ENCODE results near the gene UNCX. TPM values are rescaled to one million over a fixed set of nuclear protein-coding genes. Genes with fewer than 3 reads are reported as not detected.
"Not testable (repeated sequence)": the region's sequence is repeated elsewhere in the genome, so short reads cannot be mapped to it uniquely, and the experiment has no call there.

UNCX gene
- total RNA-seq, 2 experiments from 2014 or later, result not detected

GRCh38 chr7:1204460-1205140 is 28.1 kb upstream of the UNCX start:
- H3K36me3 Mint-ChIP-seq (ENCODE audit: low read depth), result no peaks in the 10 kb centered on the region
- no peak for DNase-seq
- CTCF ChIA-PET, result no interaction called here
- H3K4me3 Mint-ChIP-seq, result no peak overlapping the region
- POLR2A ChIA-PET, result no interaction called here
- H3K27me3 Mint-ChIP-seq, result peaks cover 10% of the 10 kb centered on the region
- no peaks in the 10 kb centered on the region for H3K9me3 Mint-ChIP-seq
- H3K4me1 Mint-ChIP-seq, result no peaks in the 10 kb centered on the region
- H3K27ac Mint-ChIP-seq, result no peak overlapping the region

DNA sequence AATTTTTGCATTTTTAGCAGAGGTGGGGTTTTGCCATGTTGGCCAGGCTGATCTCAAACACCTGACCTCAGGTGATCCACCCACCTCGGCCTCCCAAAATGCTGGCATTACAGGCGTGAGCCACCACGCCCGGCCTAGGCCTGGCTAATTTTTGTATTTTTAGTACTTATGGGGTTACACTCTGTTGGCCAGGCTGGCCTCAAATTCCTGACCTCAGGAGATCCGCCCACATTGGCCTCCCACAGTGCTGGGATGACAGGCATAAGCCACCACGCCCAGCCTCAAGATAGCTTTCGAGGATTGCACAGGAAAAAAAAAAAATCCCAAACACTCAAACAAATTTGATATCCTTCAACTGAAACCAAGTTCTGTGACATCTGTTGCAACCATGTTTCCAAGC is 26.9 kb upstream of the UNCX start:
- H3K27ac Mint-ChIP-seq, H3K4me1 Mint-ChIP-seq: not testable (repeated sequence)

DNA sequence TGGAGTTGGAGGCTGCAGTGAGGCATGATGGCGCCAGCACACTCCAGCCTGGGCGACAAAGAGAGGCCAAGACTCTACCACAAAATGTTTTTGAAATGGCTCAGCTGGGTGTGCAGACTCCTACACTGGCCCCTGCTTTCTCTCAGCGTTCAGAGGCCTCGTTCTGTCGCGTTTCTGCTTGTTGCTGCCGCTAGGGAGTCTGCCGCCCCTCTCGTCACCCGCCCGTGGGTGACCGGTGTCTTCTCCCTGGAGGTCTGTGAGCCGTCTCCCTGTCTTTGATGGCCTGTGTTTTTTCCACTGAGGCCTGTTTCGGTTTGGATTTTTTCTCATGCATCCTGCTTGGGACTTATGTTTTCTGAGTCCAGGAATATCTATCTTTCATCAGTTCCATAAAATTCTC is 23.6 kb upstream of the UNCX start:
- Mint-ChIP-seq H3K27me3 (peaks cover 30% of the 10 kb centered on the region), H3K9me3 (no peaks in the 10 kb centered on the region), H3K4me1 (no peaks in the 10 kb centered on the region), H3K4me3 (no peak overlapping the region), H3K27ac (no peak overlapping the region), H3K36me3 (ENCODE audit: low read depth) (no peaks in the 10 kb centered on the region)
- POLR2A ChIA-PET, result no interaction called here
- no peak for DNase-seq
- CTCF ChIA-PET, result no interaction called here

More for the DNA sequence above, 26.9 kb upstream of the UNCX start:
- H3K36me3 Mint-ChIP-seq (ENCODE audit: low read depth); H3K9me3 Mint-ChIP-seq; POLR2A ChIA-PET; CTCF ChIA-PET; DNase-seq; H3K4me3 Mint-ChIP-seq: not testable (repeated sequence)
- H3K27me3 Mint-ChIP-seq, result peaks cover 19% of the 10 kb centered on the region

DNA sequence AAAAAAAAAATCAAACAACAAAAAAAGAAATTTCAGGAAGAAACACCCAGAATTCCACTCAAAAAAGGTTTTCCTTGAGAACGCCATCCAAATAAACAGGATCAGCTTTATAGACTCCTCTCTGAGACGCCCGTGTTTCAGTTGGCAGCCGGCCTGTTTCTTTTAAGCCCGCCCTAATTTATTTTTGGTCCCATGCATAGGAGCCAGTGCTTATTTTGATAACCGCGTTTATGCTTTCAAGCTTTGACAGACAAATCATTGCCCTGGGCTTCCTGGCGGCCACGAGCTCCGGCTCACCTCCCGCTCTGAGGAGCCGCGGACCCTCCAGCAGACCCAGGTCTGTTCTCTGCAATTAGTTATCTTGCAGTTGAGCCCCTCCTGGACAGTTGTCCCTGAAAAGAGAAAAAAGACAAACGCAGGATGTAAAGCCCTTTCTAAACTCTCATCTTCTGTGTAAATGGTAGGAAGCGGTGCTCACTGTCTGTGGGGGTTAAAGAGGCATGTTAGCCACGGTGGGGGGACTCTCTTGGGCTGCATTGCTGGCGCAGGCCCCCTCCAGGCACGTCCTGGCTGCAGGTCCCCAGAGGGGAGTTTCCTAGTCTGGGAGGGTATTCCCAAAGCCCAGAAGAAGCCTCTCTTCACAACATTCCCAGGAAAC is 22.2 kb upstream of the UNCX start:
- H3K4me3 Mint-ChIP-seq, result no peak overlapping the region
- ChIA-PET CTCF (no interaction called here), POLR2A (no interaction called here)
- no peaks in the 10 kb centered on the region for H3K36me3 Mint-ChIP-seq (ENCODE audit: low read depth)
- no peak for DNase-seq
- H3K27ac Mint-ChIP-seq, result no peak overlapping the region
- H3K9me3 Mint-ChIP-seq, result no peaks in the 10 kb centered on the region
- peaks cover 30% of the 10 kb centered on the region for H3K27me3 Mint-ChIP-seq
- no peaks in the 10 kb centered on the region for H3K4me1 Mint-ChIP-seq

- Mint-ChIP-seq H3K27me3 (peaks cover 28% of the 10 kb centered on the region), H3K4me1 (no peaks in the 10 kb centered on the region), H3K36me3 (ENCODE audit: low read depth) (no peaks in the 10 kb centered on the region), H3K4me3 (no peak overlapping the region), H3K27ac (no peak overlapping the region), H3K9me3 (no peaks in the 10 kb centered on the region)
- POLR2A ChIA-PET, result no interaction called here
- CTCF ChIA-PET, result no interaction called here
- no peak for DNase-seq
These were observed 21.6 kb upstream of the UNCX start for GRCh38 chr7:1210979-1211608.

- POLR2A ChIA-PET, result no interaction called here
These were observed 21.1 kb upstream of the UNCX start for GRCh38 chr7:1211611-1212010.

DNA sequence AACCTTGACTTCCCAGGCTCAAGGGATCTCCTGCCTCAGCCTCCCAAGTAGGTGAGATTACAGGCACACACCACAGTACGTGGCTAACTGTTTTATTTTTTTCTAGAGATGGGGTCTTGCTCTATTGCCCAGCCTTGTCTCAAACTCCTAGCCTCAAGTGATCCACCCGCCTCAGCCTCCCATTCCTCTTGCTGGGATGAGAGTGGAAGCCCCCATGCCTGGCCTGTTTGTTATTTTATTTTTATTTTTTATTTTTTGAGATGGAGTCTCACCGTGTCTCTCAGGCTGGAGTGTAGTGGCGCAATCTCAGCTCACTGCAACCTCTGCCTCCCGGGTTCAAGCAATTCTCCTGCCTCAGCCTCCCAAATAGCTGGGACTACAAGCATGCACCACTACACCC is 20.6 kb upstream of the UNCX start:
- H3K4me1 Mint-ChIP-seq; H3K4me3 Mint-ChIP-seq; H3K36me3 Mint-ChIP-seq (ENCODE audit: low read depth); POLR2A ChIA-PET; DNase-seq; H3K9me3 Mint-ChIP-seq; CTCF ChIA-PET; H3K27ac Mint-ChIP-seq: not testable (repeated sequence)
- H3K27me3 Mint-ChIP-seq, result peaks cover 29% of the 10 kb centered on the region

More at GRCh38 chr7:1211611-1212010, 21.1 kb upstream of the UNCX start:
- CTCF ChIA-PET, result no interaction called here
- Mint-ChIP-seq H3K9me3 (no peaks in the 10 kb centered on the region), H3K27me3 (peaks cover 27% of the 10 kb centered on the region), H3K4me1 (no peaks in the 10 kb centered on the region), H3K27ac (no peak overlapping the region), H3K36me3 (ENCODE audit: low read depth) (no peaks in the 10 kb centered on the region), H3K4me3 (no peak overlapping the region)
- DNase-seq, result no peak

DNA sequence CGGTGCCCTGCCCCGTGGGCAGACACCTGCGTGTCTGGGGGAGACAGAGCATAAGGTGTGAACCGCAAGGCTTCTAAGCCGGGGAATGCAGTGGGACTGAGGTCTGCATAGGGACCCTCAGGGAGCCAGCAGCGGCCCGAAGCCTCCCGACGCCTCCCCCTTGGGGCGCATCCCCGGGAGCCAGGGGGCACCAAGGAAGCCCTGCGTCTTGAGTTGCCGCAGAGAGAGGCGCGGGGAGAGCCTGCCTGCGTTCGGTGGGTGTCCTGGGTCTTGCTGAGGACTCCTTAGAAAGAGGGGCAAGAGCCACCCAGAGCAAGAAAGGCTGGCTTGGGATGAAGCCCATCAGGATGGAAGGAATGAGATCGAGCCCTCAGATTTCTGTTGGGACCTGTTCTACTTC is 18.2 kb upstream of the UNCX start:
- Mint-ChIP-seq H3K4me1 (no peaks in the 10 kb centered on the region), H3K9me3 (no peaks in the 10 kb centered on the region), H3K27ac (no peak overlapping the region), H3K36me3 (ENCODE audit: low read depth) (no peaks in the 10 kb centered on the region), H3K4me3 (no peak overlapping the region), H3K27me3 (peaks cover 27% of the 10 kb centered on the region)
- CTCF ChIA-PET, result no interaction called here
- no peak for DNase-seq
- POLR2A ChIA-PET, result no interaction called here

DNA sequence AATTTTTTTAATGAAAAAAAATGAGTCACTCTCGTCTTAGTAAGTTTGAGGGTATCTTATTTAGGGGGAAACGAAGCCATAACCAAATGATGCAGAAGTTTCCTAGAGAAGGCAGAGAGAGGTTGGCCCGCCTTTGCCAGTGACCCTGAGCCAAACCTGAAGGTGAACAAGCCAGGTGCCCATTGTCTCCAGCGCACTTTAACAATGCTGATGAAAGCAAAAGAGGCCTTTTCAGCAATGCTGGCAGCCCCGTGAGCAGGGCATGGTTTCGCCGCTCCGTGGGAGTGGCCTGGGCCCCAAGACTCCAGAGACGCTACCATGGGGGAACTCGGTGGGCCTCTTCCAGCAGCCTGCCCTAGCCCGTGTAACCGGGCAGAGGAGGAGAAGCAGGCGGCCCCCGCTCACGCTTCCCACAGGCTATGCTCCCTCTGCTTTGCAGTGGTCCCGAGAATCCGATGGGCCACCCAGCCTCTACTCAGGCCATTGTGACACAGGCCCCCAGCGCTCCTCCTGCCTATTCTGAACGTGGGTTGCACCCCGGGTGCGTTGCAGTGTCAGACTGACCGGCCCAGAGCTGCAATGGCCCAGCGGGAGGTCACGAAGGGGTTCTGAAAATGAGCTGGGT is 14.0 kb upstream of the UNCX start:
- Mint-ChIP-seq H3K4me3 (no peak overlapping the region), H3K27me3 (peaks cover 35% of the 10 kb centered on the region), H3K4me1 (no peaks in the 10 kb centered on the region), H3K36me3 (ENCODE audit: low read depth) (no peaks in the 10 kb centered on the region), H3K27ac (no peak overlapping the region), H3K9me3 (no peaks in the 10 kb centered on the region)
- POLR2A ChIA-PET, result no interaction called here
- CTCF ChIA-PET, result no interaction called here
- DNase-seq, result no peak

- no peak overlapping the region for H3K4me3 Mint-ChIP-seq
- no peak overlapping the region for H3K27ac Mint-ChIP-seq
- H3K36me3 Mint-ChIP-seq (ENCODE audit: low read depth), result no peaks in the 10 kb centered on the region
- peaks cover 37% of the 10 kb centered on the region for H3K27me3 Mint-ChIP-seq
- no peaks in the 10 kb centered on the region for H3K9me3 Mint-ChIP-seq
- POLR2A ChIA-PET, result no interaction called here
- DNase-seq, result no peak
- CTCF ChIA-PET, result no interaction called here
- no peaks in the 10 kb centered on the region for H3K4me1 Mint-ChIP-seq
These were observed 13.2 kb upstream of the UNCX start for GRCh38 chr7:1219498-1219897.

- POLR2A ChIA-PET, result no interaction called here
- H3K27ac Mint-ChIP-seq, result no peak overlapping the region
These were observed 12.5 kb upstream of the UNCX start for GRCh38 chr7:1220000-1220726.

GRCh38 chr7:1220977-1221745 is 11.5 kb upstream of the UNCX start:
- no peak overlapping the region for H3K27ac Mint-ChIP-seq
- H3K36me3 Mint-ChIP-seq (ENCODE audit: low read depth), result no peaks in the 10 kb centered on the region
- no peaks in the 10 kb centered on the region for H3K4me1 Mint-ChIP-seq
- DNase-seq, result no peak
- H3K9me3 Mint-ChIP-seq, result no peaks in the 10 kb centered on the region
- POLR2A ChIA-PET, result no interaction called here
- CTCF ChIA-PET, result no interaction called here
- H3K4me3 Mint-ChIP-seq, result no peak overlapping the region
- peaks cover 49% of the 10 kb centered on the region for H3K27me3 Mint-ChIP-seq

More at GRCh38 chr7:1220000-1220726, 12.5 kb upstream of the UNCX start:
- no peak overlapping the region for H3K4me3 Mint-ChIP-seq
- H3K27me3 Mint-ChIP-seq, result peaks cover 42% of the 10 kb centered on the region
- no peaks in the 10 kb centered on the region for H3K4me1 Mint-ChIP-seq
- H3K36me3 Mint-ChIP-seq (ENCODE audit: low read depth), result no peaks in the 10 kb centered on the region
- DNase-seq, result no peak
- no peaks in the 10 kb centered on the region for H3K9me3 Mint-ChIP-seq
- CTCF ChIA-PET, result no interaction called here
